MM.1S (cell line): ENCODE data around the gene PTPRD.

ENCODE experiments used
- CTCF ChIP-seq: fragments of 300-600 bp; sonication (generic); IDR thresholded peaks from 2 replicates; pipeline ENCODE4 v1.5.1; 2016; ENCODE audit warnings: antibody characterized with exemption, low read length, mixed read lengths
- EZH2 ChIP-seq: fragments of 300-600 bp; sonication (generic); optimal IDR thresholded peaks from 2 replicates; pipeline ENCODE3; 2017; ENCODE audit warnings: low read depth, mild to moderate bottlenecking, antibody characterized with exemption, low read length, mixed read lengths
- EZH2phosphoT487 ChIP-seq: fragments of 300-600 bp; sonication (generic); IDR thresholded peaks from 2 replicates; pipeline ENCODE4 v1.6.1; 2018; ENCODE audit warnings: antibody characterized with exemption, low read length

DNA sequence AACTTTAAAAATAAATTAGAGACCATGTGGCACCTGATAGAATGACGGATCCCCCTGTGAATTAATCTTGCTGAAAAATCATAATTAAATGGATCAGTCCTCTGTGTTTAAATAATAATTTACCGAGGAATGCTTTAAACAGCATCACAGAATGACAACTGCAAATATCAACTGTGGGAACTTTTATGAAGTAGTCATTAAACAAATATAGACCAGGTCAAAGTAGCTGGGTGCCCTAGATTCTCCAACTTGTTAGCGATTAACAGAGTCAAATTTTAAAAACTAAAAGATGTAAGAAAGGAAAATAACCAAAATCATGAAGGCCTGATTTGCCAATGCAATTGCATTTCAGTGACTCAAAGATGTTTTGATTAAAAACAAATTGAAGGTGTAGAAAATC, 933.4 kb downstream of the PTPRD start:
- TF ChIP-seq CTCF (no peak), EZH2 (no peak), EZH2phosphoT487 (no peak)
